ENCODE measurements around the gene PHACTR4.

GRCh38 chr1:28535180-28535579, 165.6 kb downstream of the PHACTR4 start:
- TF ChIP-seq, protein P1, sequence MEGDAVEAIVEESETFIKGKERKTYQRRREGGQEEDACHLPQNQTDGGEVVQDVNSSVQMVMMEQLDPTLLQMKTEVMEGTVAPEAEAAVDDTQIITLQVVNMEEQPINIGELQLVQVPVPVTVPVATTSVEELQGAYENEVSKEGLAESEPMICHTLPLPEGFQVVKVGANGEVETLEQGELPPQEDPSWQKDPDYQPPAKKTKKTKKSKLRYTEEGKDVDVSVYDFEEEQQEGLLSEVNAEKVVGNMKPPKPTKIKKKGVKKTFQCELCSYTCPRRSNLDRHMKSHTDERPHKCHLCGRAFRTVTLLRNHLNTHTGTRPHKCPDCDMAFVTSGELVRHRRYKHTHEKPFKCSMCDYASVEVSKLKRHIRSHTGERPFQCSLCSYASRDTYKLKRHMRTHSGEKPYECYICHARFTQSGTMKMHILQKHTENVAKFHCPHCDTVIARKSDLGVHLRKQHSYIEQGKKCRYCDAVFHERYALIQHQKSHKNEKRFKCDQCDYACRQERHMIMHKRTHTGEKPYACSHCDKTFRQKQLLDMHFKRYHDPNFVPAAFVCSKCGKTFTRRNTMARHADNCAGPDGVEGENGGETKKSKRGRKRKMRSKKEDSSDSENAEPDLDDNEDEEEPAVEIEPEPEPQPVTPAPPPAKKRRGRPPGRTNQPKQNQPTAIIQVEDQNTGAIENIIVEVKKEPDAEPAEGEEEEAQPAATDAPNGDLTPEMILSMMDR (conservative IDR thresholded peaks at IDR 0.05; ENCODE audit: low read depth, low read length), result no peak
- TF ChIP-seq CEBPB (IDR thresholded peaks at IDR 0.05; ENCODE audit: low read depth, low read length), result no peak
- no peak for TF ChIP-seq CHD1 (IDR thresholded peaks at IDR 0.05; ENCODE audit: low read depth, low read length)
- TF ChIP-seq FOS (IDR thresholded peaks at IDR 0.05; ENCODE audit: low read depth, low read length), result no peak
- TF ChIP-seq BHLHE40 (IDR thresholded peaks at IDR 0.05; ENCODE audit: low read depth, low read length), result no peak
